Glutamatergic neuron (in vitro differentiated cells): ENCODE measurements around the gene MMP20. TPM values are rescaled to one million over a fixed set of nuclear protein-coding genes. Genes with fewer than 3 reads are reported as not detected.

ENCODE experiments used
- DNase-seq: peaks from one replicate; pipeline ENCODE4 v3.0.0; 2022
- H3K27ac Mint-ChIP-seq: one replicate; pipeline ENCODE4 v1.8.0; 2020; ENCODE audit warnings: mild to moderate bottlenecking, mixed read lengths, inconsistent platforms; ENCODE audit not compliant: unreplicated experiment
- H3K27me3 Mint-ChIP-seq: one replicate; pipeline ENCODE4 v1.8.0; 2020; ENCODE audit warnings: mild to moderate bottlenecking, moderate library complexity, mixed read lengths, inconsistent platforms; ENCODE audit not compliant: unreplicated experiment
- H3K36me3 Mint-ChIP-seq: one replicate; pipeline ENCODE4 v1.8.0; 2020; ENCODE audit warnings: mild to moderate bottlenecking, mixed read lengths, inconsistent platforms; ENCODE audit not compliant: unreplicated experiment
- H3K4me1 Mint-ChIP-seq: one replicate; pipeline ENCODE4 v1.8.0; 2020; ENCODE audit warnings: mild to moderate bottlenecking, low read depth, mixed read lengths, inconsistent platforms; ENCODE audit not compliant: unreplicated experiment
- H3K4me3 Mint-ChIP-seq: one replicate; pipeline ENCODE4 v1.8.0; 2020; ENCODE audit warnings: mild to moderate bottlenecking, mixed read lengths, inconsistent platforms; ENCODE audit not compliant: unreplicated experiment
- H3K9me3 Mint-ChIP-seq: one replicate; pipeline ENCODE4 v1.8.0; 2020; ENCODE audit warnings: mild to moderate bottlenecking, moderate library complexity, mixed read lengths, inconsistent platforms; ENCODE audit not compliant: unreplicated experiment
- total RNA-seq: library from RNA; stranded (reverse); fragmentation: NEBNext Ultra II Directional; extraction: Animal tissue kit (Norgen Biotek cat#: 25700); gene quantifications from one replicate; pipeline ENCODE4 v1.2.1, GENCODE V29; 2021; ENCODE audit not compliant: unreplicated experiment
- TF ChIP-seq, protein P1 (sequence below): fragments of 200-600 bp; sonication (generic); IDR thresholded peaks from one replicate; pipeline ENCODE4 v1.5.0; 2021; ENCODE audit not compliant: partially characterized antibody, unreplicated experiment

The MMP20 gene
- total RNA-seq, 1 donor from 2014 or later = not detected

DNA sequence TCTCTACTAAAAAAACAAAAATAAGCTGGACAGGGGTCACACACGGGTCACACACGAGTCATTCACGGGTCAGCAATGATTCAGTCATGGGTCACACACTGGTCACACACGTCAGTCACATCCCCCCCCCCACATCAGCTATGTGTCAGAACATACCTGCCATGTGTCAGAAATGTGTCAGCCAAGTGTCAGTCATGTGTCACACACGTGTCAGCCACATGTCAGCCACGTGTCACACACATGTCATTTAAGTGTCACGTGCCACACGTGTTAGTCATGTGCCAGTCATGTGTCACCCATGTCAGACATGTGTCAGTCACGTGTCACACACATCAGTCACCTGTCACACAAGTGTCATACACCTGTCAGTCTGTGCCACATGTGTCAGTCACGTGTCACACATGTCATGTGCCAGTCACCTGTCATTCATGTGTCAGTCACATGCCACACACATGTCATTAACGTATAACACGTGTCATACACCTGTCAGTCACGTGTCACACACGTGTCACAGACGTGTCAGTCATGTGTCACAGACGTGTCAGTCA, 28.7 kb upstream of the MMP20 start:
- no peak for DNase-seq
- H3K27ac Mint-ChIP-seq = no peak overlapping the region
- H3K4me1 Mint-ChIP-seq = no peaks in the 10 kb centered on the region

DNA sequence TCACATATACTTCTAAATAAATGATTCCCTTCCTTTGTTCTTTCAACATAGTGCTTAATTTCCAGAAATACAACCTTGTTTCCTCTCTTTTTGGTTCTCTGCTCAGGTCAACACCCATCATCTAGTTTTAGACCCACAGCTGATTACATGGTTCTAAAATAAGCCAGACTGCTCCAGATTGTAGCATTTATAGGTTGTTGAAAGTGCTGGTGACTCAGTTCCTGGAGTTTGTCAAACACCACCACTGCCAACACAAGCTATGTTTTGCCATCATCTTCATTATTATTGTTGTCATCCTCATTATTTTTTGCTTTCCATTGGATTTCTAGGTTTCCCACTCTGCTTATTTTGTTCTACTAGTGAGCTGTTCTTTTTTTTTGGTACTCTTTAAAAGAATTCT, 22.3 kb upstream of the MMP20 start:
- Mint-ChIP-seq H3K4me3 (no peak overlapping the region), H3K9me3 (no peaks in the 10 kb centered on the region), H3K27ac (no peak overlapping the region), H3K27me3 (no peaks in the 10 kb centered on the region), H3K36me3 (no peaks in the 10 kb centered on the region), H3K4me1 (no peaks in the 10 kb centered on the region)
- no peak for DNase-seq
- TF ChIP-seq, protein P1, sequence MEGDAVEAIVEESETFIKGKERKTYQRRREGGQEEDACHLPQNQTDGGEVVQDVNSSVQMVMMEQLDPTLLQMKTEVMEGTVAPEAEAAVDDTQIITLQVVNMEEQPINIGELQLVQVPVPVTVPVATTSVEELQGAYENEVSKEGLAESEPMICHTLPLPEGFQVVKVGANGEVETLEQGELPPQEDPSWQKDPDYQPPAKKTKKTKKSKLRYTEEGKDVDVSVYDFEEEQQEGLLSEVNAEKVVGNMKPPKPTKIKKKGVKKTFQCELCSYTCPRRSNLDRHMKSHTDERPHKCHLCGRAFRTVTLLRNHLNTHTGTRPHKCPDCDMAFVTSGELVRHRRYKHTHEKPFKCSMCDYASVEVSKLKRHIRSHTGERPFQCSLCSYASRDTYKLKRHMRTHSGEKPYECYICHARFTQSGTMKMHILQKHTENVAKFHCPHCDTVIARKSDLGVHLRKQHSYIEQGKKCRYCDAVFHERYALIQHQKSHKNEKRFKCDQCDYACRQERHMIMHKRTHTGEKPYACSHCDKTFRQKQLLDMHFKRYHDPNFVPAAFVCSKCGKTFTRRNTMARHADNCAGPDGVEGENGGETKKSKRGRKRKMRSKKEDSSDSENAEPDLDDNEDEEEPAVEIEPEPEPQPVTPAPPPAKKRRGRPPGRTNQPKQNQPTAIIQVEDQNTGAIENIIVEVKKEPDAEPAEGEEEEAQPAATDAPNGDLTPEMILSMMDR = no peak

More for the DNA sequence above, 28.7 kb upstream of the MMP20 start:
- TF ChIP-seq, protein P1 = no peak
- H3K9me3 Mint-ChIP-seq = peaks cover 4% of the 10 kb centered on the region
- H3K36me3 Mint-ChIP-seq = no peaks in the 10 kb centered on the region
- H3K4me3 Mint-ChIP-seq = no peak overlapping the region
- peaks cover 1% of the 10 kb centered on the region for H3K27me3 Mint-ChIP-seq

DNA sequence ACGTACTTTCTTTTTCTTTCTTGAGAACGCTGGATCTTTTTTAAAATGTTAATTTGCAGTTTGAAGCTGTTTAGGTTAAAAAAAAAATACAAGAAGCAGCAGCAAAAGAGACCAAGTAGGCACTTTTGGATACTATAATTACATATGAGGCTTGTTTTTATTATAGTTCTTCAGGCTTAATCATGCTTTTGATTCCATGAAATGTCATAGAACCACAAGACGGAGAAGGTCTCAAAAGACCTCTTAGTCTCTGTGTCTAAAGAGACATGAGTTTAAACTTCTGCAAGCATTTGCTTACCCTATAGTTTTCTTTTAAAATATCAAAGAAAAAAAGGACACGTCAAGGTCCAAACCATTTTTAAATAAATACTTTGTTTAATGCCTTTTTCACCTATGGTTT, 18.8 kb upstream of the MMP20 start:
- Mint-ChIP-seq H3K4me1 (no peaks in the 10 kb centered on the region), H3K27ac (no peak overlapping the region), H3K9me3 (no peaks in the 10 kb centered on the region), H3K36me3 (no peaks in the 10 kb centered on the region), H3K4me3 (no peak overlapping the region), H3K27me3 (no peaks in the 10 kb centered on the region)
- no peak for DNase-seq
- TF ChIP-seq, protein P1 = no peak

DNA sequence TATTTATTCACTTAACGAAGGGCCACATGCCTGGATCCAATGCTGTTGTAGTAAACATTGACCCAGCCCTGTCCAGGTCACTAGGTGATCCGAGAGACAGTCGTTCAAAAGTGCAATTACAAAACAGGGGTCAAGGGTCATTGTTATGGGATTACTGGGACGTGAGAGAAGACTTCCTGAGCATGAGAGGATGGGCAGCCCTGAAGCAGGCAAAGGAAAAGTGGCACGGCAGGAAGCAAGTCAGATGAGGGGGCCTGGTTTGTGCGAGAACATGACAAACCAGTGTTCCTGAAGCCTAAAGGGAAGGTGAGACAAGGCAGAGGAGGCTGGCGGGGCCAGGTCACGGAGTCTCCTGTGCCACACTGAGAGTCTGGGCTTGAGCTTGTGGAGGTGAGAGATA, 15.8 kb upstream of the MMP20 start:
- Mint-ChIP-seq H3K4me1 (no peaks in the 10 kb centered on the region), H3K4me3 (no peak overlapping the region), H3K27me3 (no peaks in the 10 kb centered on the region), H3K9me3 (no peaks in the 10 kb centered on the region), H3K27ac (no peak overlapping the region), H3K36me3 (no peaks in the 10 kb centered on the region)
- no peak for DNase-seq
- TF ChIP-seq, protein P1 = no peak

DNA sequence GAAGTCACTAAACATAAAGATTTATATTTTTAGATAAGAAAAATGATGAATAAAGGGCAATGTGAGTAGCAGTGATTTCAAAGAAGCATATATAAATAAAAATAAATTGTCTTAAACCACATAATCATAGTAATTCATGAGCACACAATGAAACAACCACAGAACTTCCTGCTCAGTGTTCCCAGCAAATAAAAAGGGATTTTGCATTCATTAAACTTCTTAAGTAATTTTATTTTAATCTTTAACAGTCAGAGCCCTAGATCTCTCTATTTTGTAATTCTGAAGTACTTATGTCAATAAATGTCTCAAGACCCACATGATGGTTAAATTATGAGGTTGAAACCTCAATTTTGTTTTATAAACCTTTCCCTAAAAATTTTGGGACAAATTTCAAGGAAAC, 14.5 kb upstream of the MMP20 start:
- Mint-ChIP-seq H3K27me3 (no peaks in the 10 kb centered on the region), H3K36me3 (no peaks in the 10 kb centered on the region), H3K9me3 (no peaks in the 10 kb centered on the region), H3K4me3 (no peak overlapping the region), H3K4me1 (no peaks in the 10 kb centered on the region), H3K27ac (no peak overlapping the region)
- DNase-seq = no peak
- TF ChIP-seq, protein P1 = no peak
